DND-41 (cell line): ENCODE results near the gene ABCC9.
A peak's percentile ranks its signal among the peaks of the same experiment; 100 is the strongest.

ENCODE experiments used
- ATAC-seq: fragments of 200-7000 bp; cut with Tn5 transposase; 3 replicates; pipeline ENCODE4 v1.9.1; 2021; ENCODE audit warnings: low read depth; ENCODE audit not compliant: insufficient read depth
- DNase-seq: peaks from one replicate; pipeline ENCODE4 v3.0.0-alpha.2; 2020
- H2AFZ ChIP-seq: 2 replicates; pipeline ENCODE4 v1.6.0; 2012; ENCODE audit warnings: low read depth, low read length
- H3K27ac ChIP-seq: 2 replicates; pipeline ENCODE4 v1.5.1; 2012; ENCODE audit warnings: low read length, inconsistent platforms
- H3K27me3 ChIP-seq: fragments of 200-600 bp; sonication (generic); 2 replicates; pipeline ENCODE4 v1.6.0; 2012; ENCODE audit warnings: low read length, mild to moderate bottlenecking, inconsistent platforms; ENCODE audit not compliant: insufficient read depth, poor library complexity
- H3K36me3 ChIP-seq: 2 replicates; pipeline ENCODE4 v1.5.1; 2012; ENCODE audit warnings: low read length, inconsistent platforms; ENCODE audit not compliant: insufficient read depth
- H3K4me1 ChIP-seq: 2 replicates; pipeline ENCODE4 v1.5.1; 2012; ENCODE audit warnings: mild to moderate bottlenecking, low read length; ENCODE audit not compliant: insufficient read depth
- H3K4me2 ChIP-seq: 2 replicates; pipeline ENCODE4 v1.6.0; 2012; ENCODE audit warnings: mild to moderate bottlenecking, moderate library complexity, low read length, inconsistent platforms; ENCODE audit not compliant: insufficient read depth
- H3K4me3 ChIP-seq, 2 experiments: fragments of 200-600 bp in 1 of 2; shearing (Covaris generic) in 1 of 2; 2 replicates each; pipeline ENCODE4 v1.5.1; 2012 to 2016; ENCODE audit warnings: inconsistent platforms in 2 of 2, low read length in 2 of 2, mild to moderate bottlenecking in 2 of 2, low read depth in 1 of 2, moderate library complexity in 1 of 2
- H3K79me2 ChIP-seq: 2 replicates; pipeline ENCODE4 v1.6.0; 2012; ENCODE audit warnings: low read length, inconsistent platforms; ENCODE audit not compliant: insufficient read depth
- H3K9ac ChIP-seq: 2 replicates; pipeline ENCODE4 v1.6.0; 2012; ENCODE audit warnings: low read depth, mild to moderate bottlenecking, inconsistent platforms, low read length, moderate library complexity
- H3K9me3 ChIP-seq: 2 replicates; pipeline ENCODE4 v1.5.1; 2012; ENCODE audit warnings: low read length, moderate library complexity, mild to moderate bottlenecking, inconsistent platforms; ENCODE audit not compliant: insufficient read depth, severe bottlenecking
- H4K20me1 ChIP-seq: 2 replicates; pipeline ENCODE4 v1.6.0; 2012; ENCODE audit warnings: low read length; ENCODE audit not compliant: insufficient read depth
- CTCF ChIP-seq: IDR thresholded peaks from 2 replicates; pipeline ENCODE4 v1.5.1; 2012; ENCODE audit warnings: borderline replicate concordance, low read length, moderate library complexity, mild to moderate bottlenecking; ENCODE audit not compliant: poor library complexity, severe bottlenecking; ENCODE audit errors: extremely low read depth
- EZH2 ChIP-seq: IDR thresholded peaks from 3 replicates; pipeline ENCODE4 v1.6.1; 2012; ENCODE audit warnings: borderline replicate concordance, low read depth, mild to moderate bottlenecking, moderate library complexity, low read length, inconsistent platforms; ENCODE audit not compliant: severe bottlenecking

ABCC9 gene

DNA sequence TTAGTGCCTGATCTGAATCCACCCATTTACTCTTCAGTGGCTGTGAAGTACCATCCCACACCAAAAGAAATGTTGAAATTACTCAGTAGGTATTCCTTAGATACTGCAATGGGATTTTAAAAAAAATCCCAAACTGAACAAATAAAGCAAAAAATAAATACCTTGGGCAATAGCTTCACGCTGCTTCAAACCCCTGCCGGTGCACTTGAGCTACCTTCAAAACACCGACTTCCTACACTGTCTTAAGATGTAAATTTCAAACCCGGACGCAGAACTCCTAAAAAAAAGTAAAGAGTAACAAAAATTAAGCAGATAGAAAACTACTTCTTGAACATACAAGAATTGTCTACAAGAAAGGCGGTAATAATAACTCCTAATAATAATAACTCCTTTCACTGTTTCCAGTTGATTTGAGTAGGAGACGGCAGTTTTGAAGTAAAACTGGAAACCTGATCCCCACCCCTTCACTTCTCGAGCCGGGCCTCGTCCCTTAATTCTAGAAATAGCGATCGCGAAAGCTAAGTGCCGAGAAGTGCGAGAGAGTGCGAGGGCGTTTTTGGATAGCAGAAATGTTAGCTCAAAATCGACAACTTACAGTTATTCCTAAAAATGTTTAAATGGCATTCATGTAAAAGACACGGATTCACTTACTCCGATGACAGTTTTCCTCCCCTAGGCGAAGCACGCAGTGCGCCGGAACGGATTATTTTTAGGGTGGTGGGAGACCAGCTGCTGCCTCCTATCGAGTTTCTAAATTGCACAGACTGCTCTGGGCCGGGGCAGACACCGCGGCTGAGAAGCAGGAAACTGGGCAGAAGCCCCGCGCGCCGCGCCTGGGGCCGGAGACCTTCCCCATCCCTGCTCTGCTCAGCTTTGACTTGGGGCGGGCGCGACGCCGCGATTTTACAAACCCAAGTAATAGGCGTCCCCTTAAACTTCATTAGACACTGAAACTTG lies at the start of gene ABCC9:
ABCC9 (minus strand) TSS at position 878 of the 957 bp plus-strand sequence. CDS start 4,752 bp downstream, outside the sequence.
- no peak within 1 kb of the TSS for H3K4me2 ChIP-seq

DNA sequence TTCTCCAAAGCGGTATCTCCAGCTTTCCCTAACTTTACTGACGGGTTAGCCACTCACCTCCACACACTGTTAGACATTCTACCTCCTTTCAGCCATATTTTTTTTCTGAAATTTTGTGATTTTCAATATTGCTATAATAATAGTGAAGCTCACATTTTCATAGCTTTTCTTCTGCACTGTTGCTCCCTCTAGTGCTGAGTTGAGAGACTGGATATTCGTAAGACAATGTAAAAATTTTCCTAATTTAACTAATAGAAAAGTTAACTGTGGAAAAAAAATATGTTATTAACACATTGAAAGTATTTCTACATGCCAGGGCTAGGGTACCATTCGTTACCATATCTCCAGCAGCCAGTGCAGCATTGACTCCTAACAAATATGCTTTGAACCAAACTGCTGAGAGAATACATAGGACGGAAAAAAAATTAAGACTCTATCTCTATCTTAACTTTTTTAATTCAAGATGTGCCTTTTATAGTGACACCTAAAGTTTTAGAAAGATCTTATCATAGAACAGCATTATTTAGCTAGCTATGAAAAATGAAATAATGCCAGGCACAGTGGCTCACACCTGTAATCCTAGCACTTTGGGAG lies 48.7 kb upstream of the ABCC9 start:
- ATAC-seq = no peak
- no peak for TF ChIP-seq EZH2
- TF ChIP-seq CTCF = peak; percentile 52
- Histone ChIP-seq H3K4me3 (no peak overlapping the region), H3K4me2 (no peak overlapping the region), H3K36me3 (no peaks in the 10 kb centered on the region), H3K27ac (no peak overlapping the region), H2AFZ (no peak overlapping the region), H3K79me2 (no peaks in the 10 kb centered on the region), H3K9ac (no peak overlapping the region), H3K27me3 (no peaks in the 10 kb centered on the region), H3K9me3 (no peaks in the 10 kb centered on the region), H4K20me1 (no peaks in the 10 kb centered on the region), H3K4me1 (peaks cover 5% of the 10 kb centered on the region; the same call in 1 of the 2 replicates)
- no peak for DNase-seq

More for the DNA sequence above, at the start of gene ABCC9:
- Histone ChIP-seq H3K4me3 (no peak within 1 kb of the TSS), H3K36me3 (no peaks in the 10 kb centered on the region), H2AFZ (no peak within 1 kb of the TSS), H3K9ac (no peak within 1 kb of the TSS), H4K20me1 (no peaks in the 10 kb centered on the region), H3K4me1 (no peaks in the 10 kb centered on the region), H3K27me3 (no peaks in the 10 kb centered on the region), H3K9me3 (no peaks in the 10 kb centered on the region), H3K79me2 (no peaks in the 10 kb centered on the region), H3K27ac (no peak within 1 kb of the TSS)
- ATAC-seq (no peak), DNase-seq (no peak)
- TF ChIP-seq CTCF = no peak
- no peak for TF ChIP-seq EZH2

DNA sequence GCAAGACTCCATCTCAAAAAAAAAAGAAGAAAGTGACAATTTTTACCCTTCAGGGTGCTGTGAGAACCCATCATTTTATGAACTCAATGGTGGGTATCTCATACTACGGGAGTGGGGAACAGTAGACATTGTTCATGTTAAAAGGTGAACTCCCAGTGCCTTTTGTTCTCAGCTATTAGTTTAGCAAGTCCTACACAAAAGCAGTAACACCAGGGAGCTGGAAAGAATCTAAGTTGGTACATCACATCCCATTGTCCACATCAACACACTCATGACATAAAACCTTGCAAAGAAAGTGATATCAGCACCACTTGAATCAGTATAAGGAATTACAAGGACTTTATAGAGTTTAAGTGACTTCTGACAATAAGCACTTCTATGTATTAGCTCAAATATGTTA lies 47.4 kb upstream of the ABCC9 start:
- H3K79me2 ChIP-seq = no peaks in the 10 kb centered on the region
- peaks cover 5% of the 10 kb centered on the region; the same call in 1 of the 2 replicates for H3K4me1 ChIP-seq
- H2AFZ ChIP-seq = no peak overlapping the region
- no peak overlapping the region for H3K27ac ChIP-seq
- no peaks in the 10 kb centered on the region for H3K27me3 ChIP-seq
- TF ChIP-seq CTCF = no peak
- no peak for TF ChIP-seq EZH2
- no peak for ATAC-seq
- no peak overlapping the region for H3K4me2 ChIP-seq
- no peaks in the 10 kb centered on the region for H4K20me1 ChIP-seq
- DNase-seq = no peak
- H3K4me3 ChIP-seq = no peak overlapping the region
- H3K9me3 ChIP-seq = no peaks in the 10 kb centered on the region
- no peak overlapping the region for H3K9ac ChIP-seq
- H3K36me3 ChIP-seq = no peaks in the 10 kb centered on the region
